NK-92 treated with Interleukin-12 subunit alpha and Interleukin-12 subunit beta, amount 100 ng/mL, for 24 hours (cell line): ENCODE results near the gene NFKBIE.
A peak's percentile ranks its signal among the peaks of the same experiment; 100 is the strongest.
"Not testable (repeated sequence)": the region's sequence is repeated elsewhere in the genome, so short reads cannot be mapped to it uniquely, and the experiment has no call there.

Experiments used
- DNase-seq: peaks from one replicate; lab custom pipeline; 2025; lab: John Stamatoyannopoulos, UW

The NFKBIE gene

GRCh38 chr6:44265007-44265721, at the start of gene NFKBIE:
Gene NFKBIE, minus strand, starts transcription at chr6:44265551. Its CDS starts 205 bp downstream, at chr6:44265346.
- peak; percentile 92 for DNase-seq

- DNase-seq = not testable (repeated sequence)
Observed at GRCh38 chr6:44314657-44315056, 49.3 kb upstream of the NFKBIE start.

GRCh38 chr6:44312901-44313788, 47.8 kb upstream of the NFKBIE start, which contains the start of gene AARS2:
Gene AARS2, minus strand, starts transcription at chr6:44313347. Its CDS starts 24 bp downstream, at chr6:44313323.
- DNase-seq = peak; percentile 79

GRCh38 chr6:44311767-44312166, 46.4 kb upstream of the NFKBIE start:
- no peak for DNase-seq

DNA sequence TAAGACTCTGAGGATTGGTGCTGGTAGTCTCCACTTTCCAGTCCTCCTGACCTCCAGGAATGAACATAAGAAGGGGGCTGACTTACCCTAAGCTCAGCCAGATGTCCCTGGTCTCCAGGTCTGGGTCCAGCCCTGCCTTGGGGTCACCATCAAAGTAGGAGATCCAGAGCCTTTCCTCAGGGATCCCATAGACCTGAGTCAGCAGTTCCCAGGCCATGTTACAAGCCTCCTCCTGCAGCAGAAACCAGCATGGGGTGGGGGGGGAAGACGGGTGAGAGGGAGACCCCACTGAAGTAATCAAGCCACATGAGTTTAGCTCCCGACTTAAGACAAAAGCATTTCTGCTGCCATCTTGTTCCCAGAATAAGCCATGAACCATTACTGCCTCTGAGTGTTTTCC, 46.0 kb upstream of the NFKBIE start:
- no peak for DNase-seq

GRCh38 chr6:44310241-44310640, 44.9 kb upstream of the NFKBIE start:
- DNase-seq = no peak

DNA sequence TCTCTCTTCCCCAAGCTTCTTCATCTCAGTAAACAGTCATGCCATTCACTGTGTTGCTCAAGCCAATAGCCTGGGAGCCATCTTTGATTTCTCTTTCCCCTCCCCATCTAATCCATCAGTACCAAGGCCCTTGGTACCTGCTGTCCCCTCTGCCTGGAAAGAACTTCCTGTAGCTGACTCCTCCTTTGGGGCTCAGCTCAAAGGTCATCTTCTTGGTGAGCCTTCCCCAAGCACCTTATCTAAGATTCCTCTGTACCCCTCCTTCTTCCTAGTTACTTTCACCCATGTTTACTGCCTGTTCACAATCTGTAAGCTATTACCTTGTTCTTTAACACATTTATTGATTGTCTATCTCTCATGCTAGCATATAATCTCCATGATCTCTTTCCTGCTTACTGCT, 44.3 kb upstream of the NFKBIE start:
- DNase-seq = no peak

GRCh38 chr6:44309092-44309491, 43.7 kb upstream of the NFKBIE start:
- no peak for DNase-seq

DNA sequence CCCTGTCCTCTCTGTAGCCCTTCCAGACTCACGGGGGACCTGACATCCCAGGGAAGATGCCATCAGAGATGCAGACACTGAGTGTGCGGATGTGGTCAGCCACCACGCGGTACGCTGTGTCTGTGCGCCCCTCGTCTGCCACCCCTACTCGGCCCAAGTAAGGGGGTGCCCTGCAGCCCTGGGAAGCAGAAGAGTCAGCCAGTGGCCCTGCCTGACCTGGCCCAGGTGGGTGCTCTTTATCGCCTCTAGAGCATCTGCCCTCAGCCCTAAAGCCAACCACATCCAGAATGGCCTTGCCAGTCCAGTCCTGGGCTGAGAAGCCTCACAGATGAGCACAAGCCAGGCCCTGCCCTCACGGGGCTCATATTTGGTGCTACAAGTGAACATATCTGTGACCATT, 41.9 kb upstream of the NFKBIE start:
- DNase-seq = no peak

DNA sequence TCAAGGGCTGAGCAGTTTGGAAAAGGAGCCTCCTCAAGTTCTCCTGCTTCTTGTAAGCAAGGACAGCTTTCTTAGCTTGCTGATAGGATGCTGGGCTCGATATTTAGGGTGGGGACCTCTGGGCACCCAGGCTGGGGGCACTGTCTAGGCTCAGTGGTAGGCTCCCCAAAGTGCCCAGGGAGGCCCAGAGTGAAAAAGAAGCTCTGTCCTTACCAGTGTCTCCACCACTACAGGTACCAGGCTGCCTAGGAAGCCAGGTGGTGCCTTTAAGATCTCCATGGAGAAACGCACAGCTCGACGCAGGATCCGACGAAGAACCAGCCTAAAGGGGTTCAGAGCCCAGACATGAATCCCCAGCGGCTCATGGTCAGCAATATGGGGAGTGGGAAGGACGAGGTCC, 41.4 kb upstream of the NFKBIE start:
- no peak for DNase-seq

GRCh38 chr6:44305200-44305725, 39.9 kb upstream of the NFKBIE start:
- DNase-seq = no peak

- no peak for DNase-seq
Observed at GRCh38 chr6:44304282-44305199, 39.2 kb upstream of the NFKBIE start.

- DNase-seq = no peak
Observed at GRCh38 chr6:44303842-44304241, 38.5 kb upstream of the NFKBIE start.

- DNase-seq = no peak
Observed at GRCh38 chr6:44302856-44303255, 37.5 kb upstream of the NFKBIE start.

DNA sequence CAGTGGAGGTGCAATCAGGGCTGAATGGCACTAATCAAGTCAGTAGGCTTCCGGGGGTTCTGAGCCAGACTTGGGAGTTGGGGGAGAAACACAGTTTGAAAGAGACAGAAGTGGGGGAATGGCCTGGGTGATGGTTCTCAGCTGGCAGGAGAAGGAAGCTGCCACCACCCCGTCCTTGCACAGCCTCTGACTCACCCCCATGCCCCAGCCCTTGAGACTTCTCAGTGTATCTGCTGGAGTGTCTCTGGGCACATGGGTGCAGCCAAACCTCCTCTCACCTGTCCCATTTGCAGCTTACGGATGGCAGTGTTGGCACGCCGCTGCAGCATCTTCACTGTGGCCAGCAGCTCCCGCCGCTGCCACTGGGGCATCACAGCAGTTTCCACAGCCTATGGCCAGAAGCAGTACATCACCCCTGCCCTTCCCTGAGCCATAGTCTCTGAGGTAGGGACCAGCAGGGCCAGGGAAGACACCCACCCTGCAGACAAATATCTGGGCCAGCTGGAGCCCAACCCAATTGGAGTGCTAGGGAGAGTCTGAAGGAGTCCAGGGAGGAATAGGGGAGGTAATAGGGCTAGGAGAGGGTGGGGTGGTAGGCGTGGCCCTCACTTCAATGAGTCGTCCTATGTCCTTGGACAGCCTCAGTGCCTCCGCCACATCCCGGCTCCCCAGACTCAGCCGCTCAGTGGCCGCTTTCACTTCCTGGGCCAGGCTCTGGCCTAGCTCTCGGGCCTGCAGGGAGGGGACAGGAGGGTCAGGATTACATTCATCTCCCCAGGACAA, 36.6 kb upstream of the NFKBIE start:
- DNase-seq = no peak

- DNase-seq = no peak
Observed at GRCh38 chr6:44301106-44301505, 35.8 kb upstream of the NFKBIE start.

DNA sequence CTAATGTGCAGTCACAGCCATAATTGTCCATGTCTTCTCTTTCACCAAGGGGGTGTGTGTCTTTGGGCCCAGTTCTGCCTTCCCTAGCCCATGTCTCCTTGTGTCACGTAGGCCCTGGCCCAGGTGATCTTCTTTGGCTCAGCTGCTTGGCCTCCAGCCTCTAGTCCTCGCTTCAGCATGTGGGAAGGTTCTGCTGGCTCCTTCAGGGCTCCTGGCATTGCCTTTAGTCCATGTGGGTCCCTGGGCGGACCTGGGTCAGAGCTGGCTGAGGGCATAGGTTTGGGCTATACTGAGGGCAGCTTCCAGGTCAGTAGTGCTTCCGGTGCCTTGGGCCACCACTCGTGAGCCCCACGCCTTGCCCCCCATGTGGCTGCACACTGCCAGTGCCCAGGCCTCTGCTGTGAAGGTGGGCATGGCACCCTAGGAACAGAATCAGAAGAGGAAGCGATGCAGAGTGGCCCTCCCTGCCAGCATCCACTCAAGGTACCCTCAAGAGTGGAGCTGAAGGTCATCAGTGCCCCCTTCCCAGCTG, 35.0 kb upstream of the NFKBIE start:
- DNase-seq = no peak

DNA sequence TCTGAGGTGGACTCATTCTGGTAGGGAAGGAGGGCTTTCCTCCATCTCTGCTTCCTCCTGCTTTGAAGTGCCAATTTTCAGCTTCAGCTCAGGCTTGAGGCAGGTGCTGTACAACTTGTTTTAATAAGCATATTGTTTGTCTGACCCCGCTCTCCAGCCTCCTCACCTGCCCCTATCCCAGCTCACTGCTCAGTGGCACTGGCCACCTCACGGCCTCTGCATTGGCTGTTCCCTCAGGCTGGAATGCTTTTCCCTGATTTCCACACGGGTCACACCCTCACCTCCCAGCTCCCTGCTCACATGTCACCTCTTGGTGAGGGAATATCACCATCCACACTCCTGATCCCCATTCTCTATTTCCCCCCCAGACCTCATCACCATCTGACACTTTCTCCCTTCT, 33.5 kb upstream of the NFKBIE start:
- no peak for DNase-seq

DNA sequence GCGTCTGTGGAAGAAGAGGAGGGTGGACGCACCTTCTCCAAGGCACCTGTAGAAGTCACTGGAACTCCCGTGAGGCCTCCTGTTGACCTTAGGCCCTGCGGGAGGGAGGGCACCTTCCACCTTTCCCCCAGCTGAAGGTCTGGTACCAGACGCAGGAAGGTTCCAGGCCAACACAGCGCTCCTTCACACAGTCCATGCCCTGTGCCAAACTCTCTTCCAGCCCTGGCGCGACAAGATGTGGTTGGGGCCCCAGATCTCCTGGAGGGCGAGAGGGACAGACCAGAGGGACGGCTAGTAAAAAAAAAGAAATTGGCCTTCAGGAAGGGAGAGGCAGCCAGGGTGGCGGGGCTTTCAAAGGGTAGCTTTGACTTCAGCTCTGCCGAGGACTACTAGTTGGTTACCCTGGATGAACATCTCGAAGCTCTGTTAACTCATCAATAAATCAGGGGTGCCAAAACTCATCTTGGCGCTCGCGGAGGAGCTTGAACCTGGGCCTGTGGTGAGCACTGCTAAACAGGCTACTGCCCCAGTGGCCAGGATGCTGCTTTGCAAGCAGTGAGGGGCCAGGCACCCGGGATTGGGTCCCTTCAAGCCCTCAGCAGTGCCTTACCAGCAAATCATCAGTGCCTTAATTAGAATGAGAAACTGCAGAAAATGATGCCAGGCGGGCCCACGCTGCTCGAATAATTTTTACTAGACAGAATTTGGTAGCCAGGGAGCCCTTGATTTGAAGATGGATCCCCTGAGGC, 32.9 kb upstream of the NFKBIE start:
- DNase-seq = no peak
